HCT116 (cell line): ENCODE results near the gene MEIS1. TPM values are rescaled to one million over a fixed set of nuclear protein-coding genes. Genes with fewer than 3 reads are reported as not detected.

Source experiments
- ATAC-seq: fragments of 200-7000 bp; cut with Tn5 transposase; 2 replicates; pipeline ENCODE4 v1.9.1; 2020; ENCODE audit warnings: mild to moderate bottlenecking, moderate library complexity
- BruUV-seq: library from RNA; stranded (reverse); fragments of 400-500 nt; replicated peaks from 2 replicates; lab custom pipeline; 2021; lab: Mats Ljungman, UMichigan
- CTCF ChIA-PET: fragments of 300-600 bp; sonication (Branson Sonifier 250); formaldehyde crosslinking; loops from one replicate; lab custom pipeline; 2021; ENCODE audit warnings: antibody characterized with exemption; lab: Charles Lee
- POLR2A ChIA-PET: fragments of 300-600, 350-600 bp; sonication (Branson Sonifier 250); formaldehyde crosslinking; loops from one replicate; lab custom pipeline; 2021; ENCODE audit warnings: antibody characterized with exemption; lab: Charles Lee
- RAD21 ChIA-PET, 2 experiments: fragments of 300-600 bp; sonication (Branson Sonifier 250); formaldehyde crosslinking; loops; one replicate each; lab custom pipeline; 2023; ENCODE audit warnings: low total read pairs in 2 of 2; ENCODE audit not compliant: uncharacterized antibody in 2 of 2, unreplicated experiment in 2 of 2, low non-redundant PET in 1 of 2; lab: Charles Lee
- DNase-seq: peaks from one replicate; pipeline ENCODE4 v3.0.0-alpha.2; 2010; ENCODE audit warnings: low read depth, low spot score
- H2AFZ ChIP-seq: fragments of 200-600 bp; shearing (Covaris generic), sonication (generic); 2 replicates; pipeline ENCODE4 v1.6.1; 2017; ENCODE audit warnings: low read depth, mixed run types, mixed read lengths, antibody characterized with exemption, low read length; ENCODE audit not compliant: poor library complexity, severe bottlenecking
- H3K27ac ChIP-seq: 2 replicates; pipeline ENCODE4 v1.5.1; 2012; ENCODE audit warnings: low read depth, low read length
- H3K27me3 ChIP-seq: fragments of 200-600 bp; sonication (generic); 2 replicates; pipeline ENCODE4 v1.6.1; 2016; ENCODE audit warnings: mixed run types, low read length, mixed read lengths; ENCODE audit not compliant: insufficient read depth
- H3K36me3 ChIP-seq, 2 experiments: fragments of 200-500 bp in 1 of 2; fragments of 200-600 bp in 1 of 2; sonication (Bioruptor generic) in 1 of 2; sonication (generic) in 1 of 2; 2 replicates each; pipeline versions ENCODE4 v1.5.1 to v1.6.1; 2014 to 2016; ENCODE audit warnings: low read length in 2 of 2, inconsistent platforms in 1 of 2, mixed read lengths in 1 of 2, mixed run types in 1 of 2; ENCODE audit not compliant: insufficient read depth in 2 of 2, control insufficient read depth in 1 of 2
- H3K4me1 ChIP-seq, 2 experiments: fragments of 200-600 bp in 1 of 2; sonication (generic) in 1 of 2; 2 replicates each; pipeline versions ENCODE4 v1.5.1 to v1.6.1; 2012 to 2017; ENCODE audit warnings: low read length in 2 of 2, inconsistent platforms in 1 of 2, mild to moderate bottlenecking in 1 of 2, mixed read lengths in 1 of 2, mixed run types in 1 of 2, moderate library complexity in 1 of 2; ENCODE audit not compliant: insufficient read depth in 2 of 2, control insufficient read depth in 1 of 2
- H3K4me2 ChIP-seq: fragments of 200-600 bp; sonication (generic); 2 replicates; pipeline ENCODE4 v1.6.1; 2017; ENCODE audit warnings: mixed run types, low read length, mixed read lengths
- H3K4me3 ChIP-seq, 2 experiments: fragments of 200-600 bp in 1 of 2; sonication (generic) in 1 of 2; replicated peaks in 1 of 2; 2 replicates each; pipeline ENCODE4 v1.5.1; 2011 to 2016; ENCODE audit warnings: low read length in 2 of 2, control low read depth in 1 of 2, low read depth in 1 of 2, mild to moderate bottlenecking in 1 of 2, mixed read lengths in 1 of 2, mixed run types in 1 of 2
- H3K79me2 ChIP-seq: fragments of 200-600 bp; sonication (generic); 2 replicates; pipeline ENCODE4 v1.6.1; 2017; ENCODE audit warnings: mild to moderate bottlenecking, mixed run types, low read length, moderate library complexity, mixed read lengths; ENCODE audit not compliant: insufficient read depth
- H3K9ac ChIP-seq: fragments of 200-600 bp; sonication (generic); 2 replicates; pipeline ENCODE4 v1.6.1; 2016; ENCODE audit warnings: low read length, mixed read lengths
- H3K9me2 ChIP-seq: fragments of 200-600 bp; sonication (generic), shearing (Covaris generic); 2 replicates; pipeline ENCODE4 v1.6.1; 2017; ENCODE audit warnings: mixed run types, mild to moderate bottlenecking, moderate library complexity; ENCODE audit not compliant: insufficient read depth
- H3K9me3 ChIP-seq, 2 experiments: fragments of 200-500 bp in 1 of 2; fragments of 200-600 bp in 1 of 2; sonication (Bioruptor generic) in 1 of 2; sonication (generic) in 1 of 2; 2 replicates each; pipeline ENCODE4 v1.6.1; 2014 to 2017; ENCODE audit warnings: low read length in 2 of 2, mixed read lengths in 2 of 2, inconsistent platforms in 1 of 2, low read depth in 1 of 2, mild to moderate bottlenecking in 1 of 2, mixed run types in 1 of 2, moderate library complexity in 1 of 2; ENCODE audit not compliant: control insufficient read depth in 1 of 2, insufficient read depth in 1 of 2
- H4K20me1 ChIP-seq: fragments of 200-600 bp; sonication (generic), shearing (Covaris generic); 2 replicates; pipeline ENCODE4 v1.6.1; 2017; ENCODE audit warnings: mixed run types, mild to moderate bottlenecking, moderate library complexity; ENCODE audit not compliant: insufficient read depth
- CBX3 ChIP-seq: IDR thresholded peaks from 2 replicates; pipeline ENCODE4 v1.6.1; 2012; ENCODE audit warnings: low read depth
- ELF1 ChIP-seq: IDR thresholded peaks from 2 replicates; pipeline ENCODE4 v1.6.1; 2012; ENCODE audit warnings: low read depth, borderline replicate concordance
- JUND ChIP-seq: IDR thresholded peaks from 2 replicates; pipeline ENCODE4 v1.6.1; 2012
- TCF7L2 ChIP-seq: IDR thresholded peaks from 2 replicates; pipeline ENCODE4 v1.7.0; 2011; ENCODE audit warnings: borderline replicate concordance, inconsistent platforms; ENCODE audit not compliant: insufficient read depth, insufficient read length; ENCODE audit errors: extremely low read depth
- ZFX ChIP-seq: fragments of 450-650 bp; IDR thresholded peaks from 2 replicates; pipeline ENCODE4 v1.6.1; 2017
- ZNF274 ChIP-seq: fragments of 200-500 bp; sonication (Bioruptor generic); IDR thresholded peaks from 2 replicates; pipeline ENCODE4 v1.6.1; 2014; ENCODE audit warnings: mild to moderate bottlenecking, low read depth, low read length, inconsistent platforms
- intact Hi-C: fragments of 100-400 bp; cut with micrococcal nuclease; formaldehyde crosslinking; loops from 2 replicates; pipeline ENCODE4 v1.10.0; 2022
- total RNA-seq: library from RNA; stranded (reverse); gene quantifications from one replicate; pipeline ENCODE4 v1.2.1, GENCODE V29; 2021; ENCODE audit not compliant: unreplicated experiment
- TF ChIP-seq, protein P1 (sequence below): IDR thresholded peaks from 2 replicates; pipeline ENCODE4 v1.6.1; 2011; ENCODE audit warnings: mild to moderate bottlenecking, low read length, moderate library complexity; ENCODE audit not compliant: insufficient replicate concordance; ENCODE audit errors: extremely low read depth
- TF ChIP-seq, protein P2 (sequence below): IDR thresholded peaks from 2 replicates; pipeline ENCODE4 v1.6.1; 2012

The MEIS1 gene
- total RNA-seq, 1 experiment from 2014 or later, result 0.32 TPM

DNA sequence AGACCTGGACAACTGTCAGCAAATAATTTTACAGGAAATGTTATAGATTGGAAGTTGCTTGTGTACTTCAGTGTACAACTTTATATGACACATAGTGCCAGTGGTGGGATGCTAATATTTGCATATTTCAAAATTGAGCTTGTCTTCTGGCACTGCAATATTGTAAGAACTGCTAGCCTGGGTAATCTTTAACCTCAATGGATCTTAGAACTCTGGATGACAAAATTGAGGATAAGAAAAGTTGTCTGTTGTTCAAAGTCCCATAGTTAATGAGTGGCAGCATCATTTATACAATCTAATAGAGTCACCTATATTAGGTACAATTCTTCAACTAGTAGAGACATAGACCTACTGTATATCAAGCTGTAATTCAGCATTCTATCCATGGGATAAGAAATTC is 110.3 kb downstream of the MEIS1 start (continued):
- TF ChIP-seq, protein P1, sequence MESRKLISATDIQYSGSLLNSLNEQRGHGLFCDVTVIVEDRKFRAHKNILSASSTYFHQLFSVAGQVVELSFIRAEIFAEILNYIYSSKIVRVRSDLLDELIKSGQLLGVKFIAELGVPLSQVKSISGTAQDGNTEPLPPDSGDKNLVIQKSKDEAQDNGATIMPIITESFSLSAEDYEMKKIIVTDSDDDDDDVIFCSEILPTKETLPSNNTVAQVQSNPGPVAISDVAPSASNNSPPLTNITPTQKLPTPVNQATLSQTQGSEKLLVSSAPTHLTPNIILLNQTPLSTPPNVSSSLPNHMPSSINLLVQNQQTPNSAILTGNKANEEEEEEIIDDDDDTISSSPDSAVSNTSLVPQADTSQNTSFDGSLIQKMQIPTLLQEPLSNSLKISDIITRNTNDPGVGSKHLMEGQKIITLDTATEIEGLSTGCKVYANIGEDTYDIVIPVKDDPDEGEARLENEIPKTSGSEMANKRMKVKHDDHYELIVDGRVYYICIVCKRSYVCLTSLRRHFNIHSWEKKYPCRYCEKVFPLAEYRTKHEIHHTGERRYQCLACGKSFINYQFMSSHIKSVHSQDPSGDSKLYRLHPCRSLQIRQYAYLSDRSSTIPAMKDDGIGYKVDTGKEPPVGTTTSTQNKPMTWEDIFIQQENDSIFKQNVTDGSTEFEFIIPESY, result no peak

DNA sequence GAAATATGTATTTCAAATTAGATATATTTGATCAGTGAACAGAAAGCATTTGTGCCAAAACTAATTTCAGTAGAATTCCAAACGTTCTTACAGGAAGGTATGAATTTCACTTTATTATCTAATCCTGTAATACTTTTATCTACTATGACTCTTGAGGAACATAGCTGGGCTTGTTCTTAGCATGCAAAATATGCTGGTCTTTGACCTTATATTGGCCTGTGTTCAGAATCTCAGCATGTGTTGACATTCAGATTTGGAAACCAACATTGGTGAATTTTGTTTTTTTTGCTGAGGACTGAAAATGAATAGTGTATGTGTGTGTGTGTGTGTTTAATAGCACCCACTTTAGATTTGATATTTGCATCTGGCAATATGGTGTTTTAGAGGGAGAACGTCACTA is 112.2 kb downstream of the MEIS1 start:
- no peaks in the 10 kb centered on the region for H3K36me3 ChIP-seq
- no peaks in the 10 kb centered on the region for H3K4me1 ChIP-seq
- H3K79me2 ChIP-seq, result no peaks in the 10 kb centered on the region
- no TSS peak for BruUV-seq
- ChIA-PET CTCF (no interaction called here), POLR2A (no interaction called here), RAD21 (no interaction called here)
- H4K20me1 ChIP-seq, result no peaks in the 10 kb centered on the region
- H3K4me2 ChIP-seq, result no peak overlapping the region
- H2AFZ ChIP-seq, result no peak overlapping the region
- no peak overlapping the region for H3K27ac ChIP-seq
- no peaks in the 10 kb centered on the region for H3K9me2 ChIP-seq
- no peaks in the 10 kb centered on the region for H3K9me3 ChIP-seq
- intact Hi-C loops, result no loop called here
- ATAC-seq (no peak), DNase-seq (no peak)
- TF ChIP-seq ZFX (no peak), ZNF274 (no peak), TCF7L2 (no peak), JUND (no peak), ELF1 (no peak), CBX3 (no peak)
- TF ChIP-seq, protein P1, result no peak
- TF ChIP-seq, protein P2, sequence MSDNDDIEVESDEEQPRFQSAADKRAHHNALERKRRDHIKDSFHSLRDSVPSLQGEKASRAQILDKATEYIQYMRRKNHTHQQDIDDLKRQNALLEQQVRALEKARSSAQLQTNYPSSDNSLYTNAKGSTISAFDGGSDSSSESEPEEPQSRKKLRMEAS, result no peak
- H3K27me3 ChIP-seq, result peaks cover 7% of the 10 kb centered on the region; the same call in 1 of the 2 replicates
- no peak overlapping the region for H3K4me3 ChIP-seq
- H3K9ac ChIP-seq, result no peak overlapping the region
